H1 (cell line): ENCODE measurements around the gene ZDHHC22. TPM values are rescaled to one million over a fixed set of nuclear protein-coding genes. Genes with fewer than 3 reads are reported as not detected.

Experiments
- CTCF ChIA-PET: fragments of 300-600 bp; sonication (Branson Sonifier 250); formaldehyde crosslinking; loops from one replicate; lab custom pipeline; 2021; ENCODE audit not compliant: partially characterized antibody; lab: Charles Lee
- POLR2A ChIA-PET: fragments of 300-600 bp; sonication (Branson Sonifier 250); formaldehyde crosslinking; loops from one replicate; lab custom pipeline; 2021; ENCODE audit warnings: inconsistent platforms; ENCODE audit not compliant: partially characterized antibody; lab: Charles Lee
- DNase-seq, 2 experiments: peaks; one replicate each; pipeline versions ENCODE4 v3.0.0 to v3.0.0-alpha.2; 2010 to 2022; ENCODE audit warnings: low spot score in 2 of 2, low read depth in 1 of 2, mixed read lengths in 1 of 2
- FAIRE-seq: peaks from 2 replicates; lab custom pipeline; 2011; peaks lifted over from hg19 to GRCh38; lab: Jason Lieb, UNC
- H2AFZ ChIP-seq: 2 replicates; pipeline ENCODE4 v1.8.1; 2012; ENCODE audit warnings: low read length, inconsistent platforms
- H2AK5ac ChIP-seq: 2 replicates; pipeline ENCODE4 v1.6.1; 2013; ENCODE audit warnings: low read depth, low read length
- H2BK120ac ChIP-seq: replicated peaks from 2 replicates; pipeline ENCODE3; 2013; ENCODE audit warnings: low read depth, low read length, inconsistent platforms
- H2BK12ac ChIP-seq: 2 replicates; pipeline ENCODE4 v1.6.1; 2013; ENCODE audit warnings: low read depth, low read length
- H2BK15ac ChIP-seq: 2 replicates; pipeline ENCODE4 v1.6.1; 2013; ENCODE audit warnings: low read length
- H2BK20ac ChIP-seq: 2 replicates; pipeline ENCODE4 v1.6.1; 2013; ENCODE audit warnings: low read length
- H2BK5ac ChIP-seq: 2 replicates; pipeline ENCODE4 v1.6.1; 2013; ENCODE audit warnings: low read depth, low read length
- H3K14ac ChIP-seq: 2 replicates; pipeline ENCODE4 v1.6.1; 2013; ENCODE audit warnings: inconsistent platforms; ENCODE audit not compliant: insufficient read length
- H3K18ac ChIP-seq: 2 replicates; pipeline ENCODE4 v1.6.1; 2013; ENCODE audit warnings: low read length; ENCODE audit errors: extremely low read depth
- H3K23ac ChIP-seq: 2 replicates; pipeline ENCODE4 v1.6.1; 2013; ENCODE audit warnings: inconsistent platforms; ENCODE audit not compliant: insufficient read length
- H3K23me2 ChIP-seq: 2 replicates; pipeline ENCODE4 v1.6.1; 2013; ENCODE audit warnings: low read depth, low read length
- H3K27ac ChIP-seq: 2 replicates; pipeline ENCODE4 v1.6.1; 2011; ENCODE audit warnings: low read depth, low read length, inconsistent platforms
- H3K27me3 ChIP-seq, 4 experiments: replicated peaks in 1 of 4; 1 replicate in 1 of 4; 2 replicates in 3 of 4; pipeline versions ENCODE4 v1.6.1 to v1.8.1; 2011 to 2013; ENCODE audit warnings: low read length in 3 of 4, mild to moderate bottlenecking in 3 of 4, inconsistent platforms in 2 of 4, mixed read lengths in 2 of 4, moderate library complexity in 1 of 4; ENCODE audit not compliant: control insufficient read depth in 3 of 4, insufficient read depth in 3 of 4; ENCODE audit errors: extremely low read depth in 1 of 4
- H3K36me3 ChIP-seq, 4 experiments: 2 replicates each; pipeline versions ENCODE4 v1.6.1 to v1.8.1; 2011 to 2013; ENCODE audit warnings: mild to moderate bottlenecking in 4 of 4, low read length in 3 of 4, moderate library complexity in 2 of 4, control low read depth in 1 of 4, inconsistent platforms in 1 of 4; ENCODE audit not compliant: insufficient read depth in 4 of 4, control insufficient read depth in 2 of 4
- H3K4ac ChIP-seq: replicated peaks from 2 replicates; pipeline ENCODE3; 2013; ENCODE audit warnings: low read length, low read depth, mixed read lengths, inconsistent platforms; ENCODE audit not compliant: insufficient read length
- H3K4me1 ChIP-seq, 4 experiments: replicated peaks in 1 of 4; 1 replicate in 1 of 4; 2 replicates in 3 of 4; pipeline versions ENCODE4 v1.6.1 to v1.8.1; 2011 to 2013; ENCODE audit warnings: low read length in 3 of 4, inconsistent platforms in 2 of 4, mixed read lengths in 1 of 4; ENCODE audit not compliant: insufficient read depth in 4 of 4, control insufficient read depth in 3 of 4
- H3K4me2 ChIP-seq, 2 experiments: 2 replicates each; pipeline versions ENCODE4 v1.6.1 to v1.8.1; 2011 to 2013; ENCODE audit warnings: low read depth in 2 of 2, low read length in 2 of 2, control low read depth in 1 of 2, inconsistent platforms in 1 of 2, mild to moderate bottlenecking in 1 of 2; ENCODE audit not compliant: insufficient read depth in 1 of 2
- H3K4me3 ChIP-seq, 4 experiments: fragments of 200-600, 300-600 bp in 1 of 4; sonication (generic), shearing (Covaris generic), sonication (Bioruptor Twin) in 1 of 4; 2 replicates each; pipeline versions ENCODE4 v1.5.1 to v1.8.1; 2011 to 2016; ENCODE audit warnings: low read length in 4 of 4, low read depth in 3 of 4, control low read depth in 2 of 4, inconsistent platforms in 2 of 4, mild to moderate bottlenecking in 2 of 4, mixed read lengths in 1 of 4, moderate library complexity in 1 of 4; ENCODE audit not compliant: insufficient read depth in 2 of 4; ENCODE audit errors: extremely low read depth in 1 of 4
- H3K56ac ChIP-seq: replicated peaks from 2 replicates; pipeline ENCODE3; 2013; ENCODE audit warnings: low read depth, mild to moderate bottlenecking, mixed read lengths, low read length, inconsistent platforms; ENCODE audit not compliant: insufficient read length
- H3K79me1 ChIP-seq: 2 replicates; pipeline ENCODE4 v1.6.1; 2013; ENCODE audit warnings: low read depth, low read length, control low read depth
- H3K79me2 ChIP-seq, 2 experiments: 2 replicates each; pipeline versions ENCODE4 v1.6.1 to v1.8.1; 2012 to 2013; ENCODE audit warnings: low read length in 2 of 2, mild to moderate bottlenecking in 2 of 2, inconsistent platforms in 1 of 2; ENCODE audit not compliant: insufficient read depth in 2 of 2, control insufficient read depth in 1 of 2
- H3K9ac ChIP-seq, 4 experiments: replicated peaks in 1 of 4; 1 replicate in 1 of 4; 2 replicates in 3 of 4; pipeline versions ENCODE4 v1.6.1 to v1.8.1; 2011 to 2013; ENCODE audit warnings: low read depth in 3 of 4, low read length in 3 of 4, control low read depth in 2 of 4, mild to moderate bottlenecking in 2 of 4, moderate library complexity in 2 of 4, inconsistent platforms in 1 of 4; ENCODE audit errors: extremely low read depth in 1 of 4
- H3K9me3 ChIP-seq, 2 experiments: 2 replicates each; pipeline versions ENCODE4 v1.6.1 to v1.8.1; 2012 to 2013; ENCODE audit warnings: mild to moderate bottlenecking in 2 of 2, moderate library complexity in 2 of 2, control low read depth in 1 of 2, inconsistent platforms in 1 of 2, low read depth in 1 of 2, low read length in 1 of 2, mixed read lengths in 1 of 2; ENCODE audit not compliant: insufficient read depth in 2 of 2
- H4K20me1 ChIP-seq, 2 experiments: replicated peaks in 1 of 2; 2 replicates each; pipeline versions ENCODE3 to v1.8.1; 2011 to 2013; ENCODE audit warnings: inconsistent platforms in 2 of 2, low read length in 2 of 2, mild to moderate bottlenecking in 1 of 2; ENCODE audit not compliant: insufficient read depth in 2 of 2, control insufficient read depth in 1 of 2
- H4K5ac ChIP-seq: 2 replicates; pipeline ENCODE4 v1.6.1; 2013; ENCODE audit warnings: low read length, low read depth, mixed read lengths, inconsistent platforms; ENCODE audit not compliant: insufficient read length
- H4K8ac ChIP-seq: 2 replicates; pipeline ENCODE4 v1.8.0; 2013; ENCODE audit warnings: mild to moderate bottlenecking, moderate library complexity, low read length, inconsistent platforms; ENCODE audit not compliant: insufficient read depth; ENCODE audit errors: extremely low read depth
- H4K91ac ChIP-seq: replicated peaks from 2 replicates; pipeline ENCODE3; 2013; ENCODE audit warnings: low read length, mixed read lengths, inconsistent platforms; ENCODE audit not compliant: insufficient read length
- CBX5 ChIP-seq: fragments of 300-800, 300-1000 bp; sonication (generic); IDR thresholded peaks from 2 replicates; pipeline ENCODE4 v1.7.1; 2016; ENCODE audit warnings: antibody characterized with exemption, low read length, low read depth
- POLR2A ChIP-seq, 2 experiments: IDR thresholded peaks; 1 replicate in 1 of 2; 2 replicates in 1 of 2; pipeline ENCODE4 v1.6.1; 2011; ENCODE audit warnings: low read depth in 2 of 2, low read length in 2 of 2, mild to moderate bottlenecking in 2 of 2; ENCODE audit errors: control extremely low read depth in 1 of 2
- SIRT6 ChIP-seq: IDR thresholded peaks from one replicate; pipeline ENCODE4 v1.7.1; 2012; ENCODE audit warnings: low read length, inconsistent platforms
- SP1 ChIP-seq: IDR thresholded peaks from 2 replicates; pipeline ENCODE4 v1.6.1; 2011; ENCODE audit warnings: low read depth, low read length
- ZNF274 ChIP-seq: IDR thresholded peaks from 2 replicates; pipeline ENCODE4 v1.7.0; 2012; ENCODE audit warnings: low read length, borderline replicate concordance; ENCODE audit errors: extremely low read depth
- WGBS, 2 experiments: shearing (Covaris generic) in 1 of 2; methylation state at CpG; one replicate each; pipeline versions ENCODE4 v1.1.6 to v1.1.7; 2013 to 2015; ENCODE audit warnings: low lambda C conversion rate in 2 of 2, mixed read lengths in 2 of 2, inconsistent platforms in 1 of 2, low coverage in 1 of 2, missing lambda C conversion rate in 1 of 2; ENCODE audit not compliant: insufficient replicate concordance in 2 of 2, insufficient coverage in 1 of 2, insufficient read length in 1 of 2; ENCODE audit errors: extremely low coverage in 1 of 2, missing lambda C conversion rate in 1 of 2; 5-methylcytosine and 5-hydroxymethylcytosine counted together
- polyA plus RNA-seq, 7 experiments: library from polyadenylated mRNA; depleted of rRNA in 3 of 7; stranded (reverse) in 5 of 7; unstranded in 2 of 7; fragments of >200 nt in 5 of 7; fragments of 200-250 nt in 2 of 7; gene quantifications; 1 replicate in 5 of 7; 2 replicates in 1 of 7; 4 replicates in 1 of 7; pipeline versions ENCODE4 v1.2.1 to v1.2.3, GENCODE V29; 2011 to 2013; ENCODE audit warnings: missing spikeins in 2 of 7, mixed read lengths in 2 of 7
- total RNA-seq: library from RNA; stranded (reverse); fragmentation: NEBNext Ultra II Directional; extraction: Animal tissue kit (Norgen Biotek cat#: 25700); gene quantifications from 2 replicates; pipeline ENCODE4 v1.2.1, GENCODE V29; 2021
- TF ChIP-seq, protein P1 (sequence below), 3 experiments: IDR thresholded peaks; 1 replicate in 2 of 3; 2 replicates in 1 of 3; pipeline versions ENCODE4 v1.5.1 to v1.6.1; 2011; ENCODE audit warnings: low read length in 3 of 3, mild to moderate bottlenecking in 3 of 3, inconsistent platforms in 2 of 3, low read depth in 1 of 3, moderate library complexity in 1 of 3; ENCODE audit not compliant: insufficient read depth in 1 of 3; ENCODE audit errors: control extremely low read depth in 1 of 3

The ZDHHC22 gene
- total and polyA plus RNA-seq, 2 of the 8 experiments (the other 6 are each of a cell fraction or from before 2014, with no cell fraction given): 23.8 to 55.2 TPM

DNA sequence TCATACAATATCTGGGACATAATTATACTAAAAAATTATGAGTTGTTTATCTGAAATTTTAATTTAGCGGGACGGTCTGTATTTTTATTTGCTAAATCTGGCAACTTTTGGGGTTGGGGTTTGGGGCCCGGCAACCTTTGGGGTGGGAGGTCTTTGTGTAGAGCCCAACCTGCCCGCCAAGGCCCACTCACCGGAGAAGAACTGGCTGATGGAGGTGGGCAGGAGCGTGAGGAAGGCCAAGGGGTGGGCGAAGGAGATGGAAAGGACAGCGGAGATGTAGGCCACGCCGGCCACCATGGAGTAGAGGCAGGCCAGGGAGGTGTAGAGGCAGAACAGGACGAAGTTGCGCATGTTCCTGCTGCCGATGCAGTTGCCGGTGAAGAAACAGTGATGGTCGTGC lies 2.6 kb downstream of the ZDHHC22 start:
- no peak overlapping the region for H3K18ac ChIP-seq
- H4K20me1 ChIP-seq: peaks cover 3 to 15% of the 10 kb centered on the region in 2 experiments
- DNase-seq: no peak
- H2BK20ac ChIP-seq: no peak overlapping the region
- H4K91ac ChIP-seq: no peak overlapping the region
- no peak overlapping the region for H3K56ac ChIP-seq
- peak overlapping the region in 3 of 4 experiments; percentile 78 to 79 (median 79); a peak in 3 of 8 replicates for H3K4me3 ChIP-seq
- H3K27me3 ChIP-seq: peaks cover 0 to 4% (median 2%) of the 10 kb centered on the region in 4 experiments; a peak in 3 of 7 replicates
- peak overlapping the region; percentile 61; the same call in 1 of the 2 replicates for H2BK5ac ChIP-seq
- 0 out of 2 replicates have a peak overlapping the region, but pooled peaks have one; percentile 83 for H2BK15ac ChIP-seq
- POLR2A ChIA-PET: interaction anchor here (1.6 kb wide), 1 partner anchor 20 kb away, joined by 5 read pairs; no protein-coding TSS in a partner anchor
- no peak overlapping the region for H3K14ac ChIP-seq
- H3K23ac ChIP-seq: no peak overlapping the region
- peak overlapping the region; percentile 81; the same call in 1 of the 2 replicates for H2BK12ac ChIP-seq
- TF ChIP-seq SP1 (no peak), CBX5 (no peak), ZNF274 (no peak), POLR2A (IDR thresholded peaks at IDR 0.05; ENCODE audit: control extremely low read depth in 1 of 2, low read depth in 2 of 2, low read length in 2 of 2) (no peak), SIRT6 (no peak)
- TF ChIP-seq, protein P1, sequence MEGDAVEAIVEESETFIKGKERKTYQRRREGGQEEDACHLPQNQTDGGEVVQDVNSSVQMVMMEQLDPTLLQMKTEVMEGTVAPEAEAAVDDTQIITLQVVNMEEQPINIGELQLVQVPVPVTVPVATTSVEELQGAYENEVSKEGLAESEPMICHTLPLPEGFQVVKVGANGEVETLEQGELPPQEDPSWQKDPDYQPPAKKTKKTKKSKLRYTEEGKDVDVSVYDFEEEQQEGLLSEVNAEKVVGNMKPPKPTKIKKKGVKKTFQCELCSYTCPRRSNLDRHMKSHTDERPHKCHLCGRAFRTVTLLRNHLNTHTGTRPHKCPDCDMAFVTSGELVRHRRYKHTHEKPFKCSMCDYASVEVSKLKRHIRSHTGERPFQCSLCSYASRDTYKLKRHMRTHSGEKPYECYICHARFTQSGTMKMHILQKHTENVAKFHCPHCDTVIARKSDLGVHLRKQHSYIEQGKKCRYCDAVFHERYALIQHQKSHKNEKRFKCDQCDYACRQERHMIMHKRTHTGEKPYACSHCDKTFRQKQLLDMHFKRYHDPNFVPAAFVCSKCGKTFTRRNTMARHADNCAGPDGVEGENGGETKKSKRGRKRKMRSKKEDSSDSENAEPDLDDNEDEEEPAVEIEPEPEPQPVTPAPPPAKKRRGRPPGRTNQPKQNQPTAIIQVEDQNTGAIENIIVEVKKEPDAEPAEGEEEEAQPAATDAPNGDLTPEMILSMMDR (IDR thresholded peaks at IDR 0.05; ENCODE audit: control extremely low read depth in 1 of 3, insufficient read depth in 1 of 3, low read depth in 1 of 3, low read length in 3 of 3): no peak
- CTCF ChIA-PET: interaction anchor here (1.0 to 52.5 kb wide), 9 partner anchors 13 to 99 kb away, joined by 3 to 1490 read pairs (median 6); partner anchors contain the start of gene CIPC
- H4K5ac ChIP-seq: no peak overlapping the region
- 0 out of 2 replicates have a peak, but pooled peaks cover 4% of the 10 kb centered on the region for H3K79me1 ChIP-seq
- H4K8ac ChIP-seq: no peak overlapping the region
- H2AK5ac ChIP-seq: no peak overlapping the region
- no peak for FAIRE-seq
- H3K23me2 ChIP-seq: peaks cover 20% of the 10 kb centered on the region
- H2BK120ac ChIP-seq: no peak overlapping the region
- H3K79me2 ChIP-seq: peaks cover 0 to 8% of the 10 kb centered on the region in 2 experiments; a peak in 1 of 4 replicates
- H3K4ac ChIP-seq: no peak overlapping the region
- peak overlapping the region; percentile 100; a peak in 3 of 4 replicates for H3K4me2 ChIP-seq
- WGBS, 2 experiments: 91% methylated on average over 13 of the region's 15 CpGs; no CpG with 5 or more reads in 1 of the 2 experiments
- peaks cover 6 to 30% (median 17%) of the 10 kb centered on the region in 4 experiments for H3K4me1 ChIP-seq
- H3K36me3 ChIP-seq: peaks cover 0 to 22% (median 6%) of the 10 kb centered on the region in 4 experiments; a peak in 5 of 8 replicates
- H2AFZ ChIP-seq: no peak overlapping the region
- H3K9me3 ChIP-seq: no peaks in the 10 kb centered on the region
- no peak overlapping the region for H3K9ac ChIP-seq
- H3K27ac ChIP-seq: no peak overlapping the region
